COR-L47 (cell line): ENCODE data around the gene C2CD4D.
"Not testable (repeated sequence)": the region's sequence is repeated elsewhere in the genome, so short reads cannot be mapped to it uniquely, and the experiment has no call there.

Source experiments
- DNase-seq: peaks from one replicate; lab custom pipeline; 2025; lab: John Stamatoyannopoulos, UW

Gene C2CD4D

GRCh38 chr1:151839457-151840403 lies at the start of gene C2CD4D:
Gene C2CD4D, minus strand, starts transcription at chr1:151839820. Its CDS starts 831 bp downstream, at chr1:151838989.
- peak; percentile 68 for DNase-seq

- peak; percentile 21 for DNase-seq
These were observed 49.5 kb upstream of the C2CD4D start for GRCh38 chr1:151888972-151889570.

DNA sequence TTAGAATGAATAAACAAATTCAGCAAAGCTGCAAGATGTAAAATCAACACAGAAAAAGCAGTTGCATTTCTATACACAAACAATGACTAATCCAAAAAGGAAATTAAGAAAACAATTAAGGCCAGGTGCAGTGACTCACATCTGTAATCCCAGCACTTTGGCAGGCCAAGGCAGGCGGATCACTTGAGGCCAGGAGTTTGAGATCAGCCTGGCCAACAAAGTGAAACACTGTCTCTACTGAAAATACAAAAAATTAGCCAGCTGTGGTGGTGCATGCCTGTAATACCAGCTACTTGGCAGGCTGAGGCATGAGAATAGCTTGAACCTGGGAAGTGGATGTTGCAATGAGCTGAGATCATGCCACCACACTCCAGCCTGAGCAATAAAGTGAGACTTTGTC lies 47.4 kb upstream of the C2CD4D start:
- no peak for DNase-seq

DNA sequence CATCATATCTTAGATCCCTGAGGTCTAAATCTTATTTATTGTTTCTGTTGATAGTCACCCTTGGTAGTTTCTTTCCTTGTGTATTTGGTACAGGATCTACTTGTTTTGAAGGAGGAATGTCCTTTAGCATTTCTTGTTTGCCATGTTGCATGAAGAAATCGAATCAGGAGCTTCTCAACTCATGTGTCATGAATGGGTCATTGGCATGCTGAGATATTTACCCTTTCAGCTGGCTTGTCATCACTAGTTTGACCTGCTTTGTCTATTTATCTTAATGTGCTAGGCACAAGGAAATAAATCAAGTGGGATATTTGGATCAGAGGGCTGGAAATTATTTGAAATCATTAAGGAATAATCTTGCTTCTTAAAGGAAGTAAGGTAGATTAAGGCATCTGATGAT lies 45.9 kb upstream of the C2CD4D start:
- DNase-seq = no peak

DNA sequence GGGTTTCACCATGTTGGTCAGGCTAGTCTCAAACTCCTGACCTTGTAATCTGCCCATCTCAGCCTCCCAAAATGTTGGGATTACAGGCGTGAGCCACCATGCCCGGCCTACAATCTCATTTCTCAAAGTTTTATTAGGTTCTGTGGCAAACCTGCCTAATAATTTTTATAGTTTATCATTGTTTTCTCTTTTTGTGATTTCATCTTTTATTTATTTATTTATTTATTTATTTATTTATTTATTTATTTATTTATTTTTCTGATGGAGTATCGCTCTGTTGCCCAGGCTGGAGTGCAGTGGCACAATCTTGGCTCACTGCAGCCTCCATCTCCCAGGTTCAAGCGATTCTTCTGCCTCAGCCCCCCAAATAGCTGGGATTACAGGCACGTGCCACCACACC lies 45.3 kb upstream of the C2CD4D start:
- DNase-seq = not testable (repeated sequence)

- not testable (repeated sequence) for DNase-seq
These were observed 44.8 kb upstream of the C2CD4D start for GRCh38 chr1:151884445-151884844.

- not testable (repeated sequence) for DNase-seq
These were observed 44.3 kb upstream of the C2CD4D start for GRCh38 chr1:151883898-151884297.

- DNase-seq = not testable (repeated sequence)
These were observed 43.3 kb upstream of the C2CD4D start for GRCh38 chr1:151882918-151883317.

DNA sequence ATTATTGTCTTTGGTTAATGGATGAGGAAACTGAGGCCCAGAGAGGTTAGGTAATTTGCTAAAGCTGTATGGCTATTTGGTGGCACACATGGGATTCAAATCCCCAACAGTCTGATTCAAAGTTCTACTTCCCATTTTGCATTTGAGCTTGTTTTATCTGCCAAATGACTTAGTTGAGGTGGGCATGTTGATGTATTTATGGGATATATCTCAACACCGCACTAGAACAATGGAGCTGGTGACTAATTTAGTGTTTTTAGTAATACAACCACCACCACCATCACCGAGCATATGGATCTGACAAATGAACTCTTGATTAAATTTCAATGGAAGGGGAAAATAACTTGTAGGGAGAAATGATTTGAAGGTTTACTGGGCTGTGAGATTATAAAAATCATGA lies 42.8 kb upstream of the C2CD4D start:
- no peak for DNase-seq

- no peak for DNase-seq
These were observed 41.9 kb upstream of the C2CD4D start for GRCh38 chr1:151881479-151881878.

GRCh38 chr1:151875419-151876097 lies 35.9 kb upstream of the C2CD4D start:
- no peak for DNase-seq

- DNase-seq = not testable (repeated sequence)
These were observed 33.2 kb upstream of the C2CD4D start for GRCh38 chr1:151872776-151873175.

DNA sequence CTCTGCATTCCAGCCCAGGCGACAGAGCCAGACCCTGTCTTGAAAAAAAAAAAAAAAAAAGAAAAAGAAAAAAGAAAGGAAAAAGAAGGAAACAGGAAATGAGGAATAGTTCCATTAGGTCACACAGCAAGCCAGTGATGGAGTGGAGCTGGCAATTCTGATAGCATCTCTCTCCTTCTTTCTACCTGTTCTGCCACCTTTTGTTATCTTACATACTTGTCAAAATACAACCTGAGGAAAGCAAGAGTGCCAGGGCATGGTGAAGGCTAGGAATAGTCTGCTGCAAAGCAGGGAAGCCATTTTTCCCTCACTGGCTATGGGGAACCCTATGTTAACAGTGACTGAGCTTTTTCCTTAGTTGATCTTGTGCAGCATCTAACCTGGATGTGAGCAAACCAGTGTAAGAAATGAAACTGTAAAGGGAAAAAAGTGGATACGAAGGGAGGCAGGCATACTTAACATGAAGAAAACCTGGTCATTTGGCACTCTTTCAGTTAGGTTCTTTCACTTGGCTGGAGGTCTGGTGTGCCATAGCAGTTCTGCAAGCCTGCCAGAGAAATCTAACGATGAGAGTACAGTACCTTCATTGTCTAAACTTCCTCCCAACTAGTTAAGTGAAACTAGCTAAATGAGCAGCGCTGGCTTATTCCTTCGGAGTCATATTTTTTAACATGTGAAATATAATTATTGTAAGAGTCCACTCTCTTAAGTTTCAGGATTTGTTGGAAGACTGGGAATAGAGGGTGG lies 31.8 kb upstream of the C2CD4D start:
- DNase-seq = no peak

- DNase-seq = no peak
These were observed 28.9 kb upstream of the C2CD4D start for GRCh38 chr1:151868486-151868885.

DNA sequence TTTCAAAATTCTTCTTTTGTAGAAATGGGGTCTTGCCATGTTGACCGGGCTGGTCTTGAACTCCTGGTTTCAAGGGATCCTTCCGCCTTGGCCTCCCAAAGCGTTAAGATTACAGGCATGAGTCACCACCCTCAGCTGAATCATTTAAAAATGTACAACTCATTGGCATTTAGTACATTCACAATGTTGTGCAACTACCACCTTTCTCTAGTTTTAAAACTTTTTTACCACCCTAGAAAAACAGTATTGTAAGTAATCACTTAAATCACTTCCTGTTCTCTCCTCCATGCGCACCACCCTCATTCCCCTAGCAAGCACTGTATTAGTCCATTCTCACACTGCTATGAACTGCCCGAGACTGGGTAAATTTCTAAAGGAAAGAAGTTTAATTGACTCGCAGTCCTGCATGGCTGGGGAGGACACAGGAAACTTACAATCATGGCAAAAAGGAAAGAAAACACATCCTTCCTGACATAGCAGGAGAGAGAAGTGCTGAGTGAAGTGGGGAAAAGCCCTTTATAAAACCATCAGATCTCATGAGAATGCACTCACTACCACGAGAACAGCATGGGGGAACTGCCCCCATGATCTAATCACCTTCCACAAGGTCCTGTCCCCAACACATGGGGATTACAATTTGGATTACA lies 28.3 kb upstream of the C2CD4D start:
- DNase-seq = no peak

- DNase-seq = no peak
These were observed 27.7 kb upstream of the C2CD4D start for GRCh38 chr1:151867321-151867720.

DNA sequence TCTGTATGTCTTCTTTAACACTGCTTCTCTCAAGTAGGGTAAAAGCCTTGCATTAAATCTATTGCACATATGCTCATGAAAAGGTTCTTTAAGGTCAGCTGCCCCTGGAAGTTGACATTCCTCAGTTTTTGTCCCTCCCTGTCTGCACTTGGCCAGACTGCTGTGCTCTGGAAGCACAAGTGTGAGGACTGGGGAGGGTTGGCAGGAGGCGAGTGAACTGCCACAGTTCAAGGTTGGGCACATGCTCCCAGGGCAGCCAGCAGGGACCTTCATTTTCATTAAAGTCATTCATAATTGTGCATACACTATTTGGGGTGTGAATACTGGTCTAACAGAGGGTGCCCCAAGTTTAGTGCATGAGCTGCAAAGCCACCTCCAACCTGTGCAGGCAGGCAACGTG lies 24.8 kb upstream of the C2CD4D start:
- no peak for DNase-seq

GRCh38 chr1:151862604-151863003 lies 23.0 kb upstream of the C2CD4D start:
- no peak for DNase-seq

DNA sequence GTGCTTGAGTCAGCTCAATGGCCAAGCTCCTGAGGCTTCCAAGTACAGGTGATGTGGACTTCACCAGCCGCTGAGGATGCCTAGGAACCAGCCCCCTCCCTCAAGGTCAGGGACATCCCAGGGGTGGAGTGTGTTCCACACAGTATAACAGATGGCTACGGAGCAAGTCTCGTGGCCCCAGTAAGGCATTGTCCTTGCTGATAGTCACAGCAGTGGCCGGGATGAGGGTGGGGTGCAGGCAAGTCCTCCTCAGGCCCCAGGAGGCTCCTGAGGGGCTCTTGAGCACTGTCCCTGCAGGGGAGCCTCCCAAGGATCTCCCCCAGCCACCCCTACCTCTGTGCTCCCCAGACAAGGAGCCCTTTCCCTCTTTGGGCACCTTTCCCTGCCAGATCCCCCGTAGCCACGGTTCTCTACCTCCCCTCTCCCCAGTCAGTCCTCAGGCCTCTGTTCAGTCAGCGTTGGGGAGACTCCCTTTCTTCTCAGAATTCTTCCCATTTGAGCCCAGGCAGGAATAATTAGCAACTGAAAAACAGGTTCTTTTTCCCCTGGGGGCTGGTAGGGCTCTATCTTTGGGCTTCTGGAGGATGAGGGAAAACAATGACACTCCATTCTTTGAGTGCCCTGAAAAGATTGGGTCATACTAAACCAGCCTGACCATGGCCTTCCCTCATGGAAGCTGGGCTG lies 21.0 kb upstream of the C2CD4D start:
- DNase-seq = no peak

DNA sequence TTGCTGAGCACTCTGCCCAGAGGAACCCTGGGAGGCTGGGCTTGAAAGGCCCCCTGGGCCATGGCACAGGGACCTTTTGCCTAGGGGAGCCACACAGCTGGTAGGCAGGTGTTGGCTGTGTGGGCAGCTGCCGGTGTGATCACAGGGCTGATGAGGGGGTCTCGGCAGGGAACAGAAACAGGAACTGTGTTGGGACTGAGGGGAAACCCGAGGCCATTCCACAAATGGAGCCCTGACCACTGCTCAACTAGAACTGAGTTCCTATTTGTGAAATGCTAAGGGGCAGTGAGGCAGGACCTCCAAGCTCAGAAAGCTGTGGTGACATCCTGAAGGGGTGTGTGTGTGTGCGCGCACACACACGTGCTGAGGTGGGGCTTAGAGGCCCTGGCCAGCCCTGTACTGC lies 20.3 kb upstream of the C2CD4D start:
- DNase-seq = no peak
